HL-60/S4 (cell line): ENCODE data around the gene KRTAP4-6.
"Not testable (repeated sequence)": the region's sequence is repeated elsewhere in the genome, so short reads cannot be mapped to it uniquely, and the experiment has no call there.

Experiments
- in situ Hi-C: fragments of 300-500 bp; cut with MboI; formaldehyde crosslinking; loops from 2 replicates; pipeline ENCODE4 v1.14.3; 2022; ENCODE audit warnings: low sequenced_read_pairs

Gene KRTAP4-6

GRCh38 chr17:41107941-41108450 is 32.3 kb downstream of the KRTAP4-6 start:
- in situ Hi-C loops = no loop called here

DNA sequence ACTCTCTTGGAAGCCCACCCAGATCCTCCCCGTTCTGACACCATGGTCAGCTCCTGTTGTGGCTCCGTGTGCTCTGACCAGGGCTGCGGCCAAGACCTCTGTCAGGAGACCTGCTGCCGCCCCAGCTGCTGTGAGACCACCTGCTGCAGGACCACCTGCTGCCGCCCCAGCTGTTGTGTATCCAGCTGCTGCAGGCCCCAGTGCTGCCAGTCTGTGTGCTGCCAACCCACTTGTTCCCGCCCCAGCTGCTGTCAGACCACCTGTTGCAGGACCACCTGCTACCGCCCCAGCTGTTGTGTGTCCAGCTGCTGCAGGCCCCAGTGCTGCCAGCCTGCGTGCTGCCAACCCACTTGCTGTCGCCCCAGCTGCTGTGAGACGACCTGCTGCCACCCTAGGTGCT is 35.0 kb downstream of the KRTAP4-6 start, which contains the start of gene KRTAP4-9:
Gene KRTAP4-9 (plus strand): TSS at position 43 of the 400 bp plus-strand sequence. CDS start 0 bp downstream, at position 43.
- in situ Hi-C loops = not testable (repeated sequence)

DNA sequence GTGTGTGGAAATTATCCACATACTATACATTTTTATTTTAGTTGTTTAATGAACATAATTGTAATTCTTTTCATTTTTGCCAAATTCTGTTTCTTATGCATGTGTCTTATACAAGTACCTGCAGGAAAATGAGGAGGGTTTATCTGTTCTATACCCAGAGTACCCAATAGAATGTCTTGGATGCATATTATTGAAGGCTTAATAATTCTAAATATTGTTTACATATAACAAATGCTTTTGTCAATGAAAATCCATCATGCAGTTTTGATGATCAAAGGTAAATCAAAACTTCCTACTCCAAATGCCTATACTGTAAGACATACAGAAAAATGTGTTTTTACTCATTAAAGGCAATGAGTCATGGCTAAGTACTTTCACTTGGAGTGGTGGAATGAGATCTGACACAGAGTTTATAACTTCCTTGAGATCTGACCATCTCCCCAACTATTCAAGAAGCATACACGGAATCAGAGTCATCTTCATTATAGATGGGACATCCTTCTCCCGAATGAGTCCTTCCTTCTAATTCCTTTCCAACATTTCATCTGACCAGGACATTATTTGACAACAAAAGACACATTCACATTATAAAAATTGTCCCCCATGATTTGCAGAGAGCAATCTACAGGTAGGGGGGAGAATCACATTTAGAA is 35.8 kb downstream of the KRTAP4-6 start:
- in situ Hi-C loops = not testable (repeated sequence)

DNA sequence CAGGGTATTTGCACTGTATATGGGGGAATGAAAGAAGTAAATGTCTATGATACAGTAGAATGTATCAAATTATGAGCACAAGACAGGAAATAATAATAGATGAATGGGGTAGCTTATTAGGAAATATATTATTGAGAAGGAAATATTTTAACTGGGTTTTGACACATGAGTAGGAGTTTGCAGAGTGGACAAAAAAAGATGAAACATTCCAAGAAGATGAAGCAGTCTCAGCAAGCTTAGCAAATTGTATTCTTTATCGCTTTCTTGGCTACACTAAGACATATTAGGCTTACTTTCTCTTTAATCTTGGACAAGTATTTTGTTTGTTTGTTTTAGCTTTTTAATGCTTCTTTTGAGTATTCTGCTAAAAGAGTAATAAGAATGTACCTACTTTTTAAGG is 36.4 kb downstream of the KRTAP4-6 start:
- in situ Hi-C loops = no loop called here

GRCh38 chr17:41101586-41102259 is 38.6 kb downstream of the KRTAP4-6 start, which contains the start of gene KRTAP4-16:
Gene KRTAP4-16 (minus strand): TSS chr17:41102209. CDS start chr17:41102209, 0 bp downstream.
- in situ Hi-C loops = no loop called here

GRCh38 chr17:41099682-41100480 is 40.5 kb downstream of the KRTAP4-6 start:
- in situ Hi-C loops = not testable (repeated sequence)

GRCh38 chr17:41098481-41098880 is 41.9 kb downstream of the KRTAP4-6 start:
- in situ Hi-C loops = no loop called here

GRCh38 chr17:41098042-41098441 is 42.3 kb downstream of the KRTAP4-6 start, which contains the start of gene KRTAP4-8:
Gene KRTAP4-8 (minus strand): TSS chr17:41098142. CDS start chr17:41098084, 58 bp downstream.
- in situ Hi-C loops = no loop called here

- in situ Hi-C loops = no loop called here
These were observed 44.3 kb downstream of the KRTAP4-6 start for GRCh38 chr17:41096055-41096454.
